Activated naive CD8-positive, alpha-beta T cell treated with anti-CD3 and anti-CD28 coated beads, Interleukin-2, amount 10 ng/mL, durations not matched to agents 7 days and 5 days (primary cell): ENCODE data around the gene CCNDBP1. TPM values are rescaled to one million over a fixed set of nuclear protein-coding genes. Genes with fewer than 3 reads are reported as not detected.

Experiments used
- ATAC-seq: fragments of 150-1000 bp; cut with Tn5 transposase; one replicate; pipeline ENCODE4 v1.10.0; 2021; ENCODE audit warnings: low read depth, moderate library complexity
- POLR2A ChIA-PET: fragments of 350-600 bp; sonication (Branson Sonifier 250); formaldehyde crosslinking; loops from one replicate; lab custom pipeline; 2021; ENCODE audit warnings: antibody characterized with exemption; lab: Charles Lee
- DNase-seq: peaks from one replicate; pipeline ENCODE4 v3.0.0; 2021
- H3K27ac Mint-ChIP-seq: one replicate; pipeline ENCODE4 v1.8.0; 2022; ENCODE audit warnings: mild to moderate bottlenecking, mixed read lengths
- H3K27me3 Mint-ChIP-seq: one replicate; pipeline ENCODE4 v1.8.0; 2022; ENCODE audit warnings: mild to moderate bottlenecking, moderate library complexity, mixed read lengths
- H3K36me3 Mint-ChIP-seq: one replicate; pipeline ENCODE4 v1.8.0; 2021; ENCODE audit warnings: mild to moderate bottlenecking, mixed read lengths
- H3K4me1 Mint-ChIP-seq: one replicate; pipeline ENCODE4 v1.8.0; 2021; ENCODE audit warnings: mixed read lengths
- H3K4me3 Mint-ChIP-seq: one replicate; pipeline ENCODE4 v1.8.0; 2022; ENCODE audit warnings: mild to moderate bottlenecking, moderate library complexity, mixed read lengths
- H3K9me3 Mint-ChIP-seq: one replicate; pipeline ENCODE4 v1.8.0; 2021; ENCODE audit warnings: mixed read lengths
- total RNA-seq, 2 experiments: library from RNA; stranded (reverse); gene quantifications; one replicate each; pipeline ENCODE4 v1.2.3, GENCODE V29; 2021

Gene CCNDBP1
- total RNA-seq, 2 experiments from 2014 or later: 80.4 to 86.5 TPM

DNA sequence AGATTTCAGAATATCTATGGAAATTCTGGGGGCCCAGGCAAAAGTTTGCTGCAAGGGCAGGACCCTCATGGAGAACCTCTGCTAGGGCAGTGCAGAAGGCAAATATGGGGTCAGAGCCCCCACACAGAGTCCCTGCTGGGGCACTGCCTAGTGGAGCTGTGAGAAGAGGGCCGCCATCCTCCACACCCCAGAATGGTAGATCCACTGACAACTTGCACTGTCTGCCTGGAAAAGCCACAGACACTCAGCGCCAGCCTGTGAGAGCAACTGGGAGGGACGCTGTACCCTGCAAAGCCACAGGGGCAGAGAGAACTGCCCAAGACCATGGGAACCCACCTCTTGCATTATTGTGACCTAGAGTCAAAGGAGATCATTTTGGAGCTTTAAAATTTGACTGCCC lies 13.8 kb downstream of the CCNDBP1 start:
- Mint-ChIP-seq H3K4me3 (no peak overlapping the region), H3K27me3 (no peaks in the 10 kb centered on the region), H3K9me3 (peaks cover 3% of the 10 kb centered on the region), H3K27ac (no peak overlapping the region), H3K4me1 (peaks cover 13% of the 10 kb centered on the region), H3K36me3 (peaks cover 25% of the 10 kb centered on the region)
- ATAC-seq (no peak), DNase-seq (no peak)
- POLR2A ChIA-PET: no interaction called here

DNA sequence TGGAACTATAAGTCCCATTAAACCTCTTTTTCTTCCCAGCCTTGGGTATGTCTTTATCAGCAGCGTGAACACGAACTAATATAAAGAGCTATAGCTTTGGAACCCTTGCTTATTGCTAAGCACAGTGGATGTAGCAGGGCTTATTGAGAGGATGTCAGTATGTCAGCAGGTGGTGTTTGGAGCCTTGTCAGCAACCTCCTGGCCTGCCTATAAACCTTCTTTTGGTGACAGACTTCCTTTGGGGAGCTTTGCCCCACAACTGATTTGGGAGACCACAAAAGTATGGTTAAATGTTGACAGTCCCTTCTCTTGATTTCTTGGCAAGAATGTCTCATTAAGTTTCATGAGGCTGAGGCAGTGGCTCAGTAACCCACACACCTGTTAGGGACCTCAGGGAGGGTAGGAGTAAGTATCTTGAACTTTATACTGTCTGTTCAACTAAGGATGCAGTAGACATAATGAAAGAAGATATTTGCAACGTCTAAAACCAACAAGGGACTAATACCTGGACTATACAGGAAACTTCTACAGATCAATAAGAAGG lies 14.8 kb downstream of the CCNDBP1 start:
- Mint-ChIP-seq H3K4me1 (peaks cover 16% of the 10 kb centered on the region), H3K27me3 (no peaks in the 10 kb centered on the region), H3K9me3 (peaks cover 3% of the 10 kb centered on the region), H3K36me3 (peaks cover 23% of the 10 kb centered on the region), H3K4me3 (no peak overlapping the region), H3K27ac (no peak overlapping the region)
- POLR2A ChIA-PET: no interaction called here
- peak; percentile 53 for ATAC-seq
- no peak for DNase-seq

GRCh38 chr15:43204016-43204901 lies 19.1 kb downstream of the CCNDBP1 start:
- DNase-seq (peak; percentile 57), ATAC-seq (peak; percentile 47)
- Mint-ChIP-seq H3K4me3 (no peak overlapping the region), H3K4me1 (peaks cover 15% of the 10 kb centered on the region), H3K9me3 (no peaks in the 10 kb centered on the region), H3K27ac (no peak overlapping the region), H3K27me3 (peaks cover 4% of the 10 kb centered on the region), H3K36me3 (peaks cover 3% of the 10 kb centered on the region)
- POLR2A ChIA-PET: no interaction called here

GRCh38 chr15:43206054-43206453 lies 20.9 kb downstream of the CCNDBP1 start:
- Mint-ChIP-seq H3K36me3 (no peaks in the 10 kb centered on the region), H3K9me3 (no peaks in the 10 kb centered on the region), H3K27me3 (peaks cover 8% of the 10 kb centered on the region), H3K4me3 (no peak overlapping the region), H3K4me1 (peaks cover 4% of the 10 kb centered on the region), H3K27ac (no peak overlapping the region)
- DNase-seq (no peak), ATAC-seq (no peak)
- POLR2A ChIA-PET: no interaction called here

- ATAC-seq (no peak), DNase-seq (no peak)
- Mint-ChIP-seq H3K4me3 (no peak overlapping the region), H3K27me3 (peaks cover 8% of the 10 kb centered on the region), H3K36me3 (no peaks in the 10 kb centered on the region), H3K4me1 (peaks cover 4% of the 10 kb centered on the region), H3K9me3 (no peaks in the 10 kb centered on the region), H3K27ac (no peak overlapping the region)
- POLR2A ChIA-PET: no interaction called here
Observed at GRCh38 chr15:43207024-43207423, 21.8 kb downstream of the CCNDBP1 start.

DNA sequence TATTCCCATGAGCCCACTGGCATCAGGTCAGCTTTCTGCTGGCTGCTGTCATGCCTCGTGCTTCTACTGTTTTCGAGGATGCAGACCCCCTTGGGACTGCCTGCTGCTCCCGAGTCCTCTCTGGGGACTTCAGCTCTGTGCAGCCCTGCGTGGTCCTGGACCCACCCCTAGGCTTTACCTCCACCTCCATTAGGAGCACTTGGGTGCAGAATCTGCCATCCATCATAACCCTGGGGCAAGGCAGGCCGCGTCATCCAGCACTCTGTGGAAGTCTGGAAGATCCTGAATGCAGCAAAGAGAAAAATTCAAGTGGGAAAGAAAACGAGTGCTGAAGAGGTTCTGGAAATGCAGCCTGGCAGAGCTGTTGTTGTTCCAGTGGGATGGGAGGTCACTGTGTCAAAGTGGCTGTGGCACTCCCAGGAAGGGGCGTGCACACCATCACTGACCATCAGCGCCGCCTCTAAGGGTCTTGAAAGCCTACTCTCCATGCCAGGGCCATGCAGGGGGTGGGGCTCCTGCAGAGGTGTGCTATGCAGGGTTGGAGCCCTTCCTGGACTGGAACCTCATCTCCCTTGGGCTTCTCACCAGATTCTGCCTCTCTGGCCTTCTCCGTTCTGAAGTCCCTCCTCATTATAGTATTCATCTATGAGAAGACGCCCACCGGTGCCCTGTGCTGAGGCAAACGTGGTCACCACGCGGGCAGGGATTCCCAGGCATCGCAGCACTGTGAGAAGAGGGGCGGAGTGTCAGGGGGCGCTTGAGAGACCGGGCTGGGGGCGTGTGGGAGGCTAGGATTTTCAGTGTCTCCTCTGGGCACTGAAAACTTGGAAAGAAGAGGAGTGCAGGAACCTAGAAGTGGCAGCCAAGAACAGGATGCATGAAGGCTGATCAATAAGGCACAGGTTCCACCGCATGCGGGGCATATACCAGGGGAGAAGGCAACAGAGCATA lies 23.1 kb downstream of the CCNDBP1 start:
- H3K4me3 Mint-ChIP-seq: no peak overlapping the region
- H3K27ac Mint-ChIP-seq: no peak overlapping the region
- H3K27me3 Mint-ChIP-seq: peaks cover 14% of the 10 kb centered on the region
- H3K4me1 Mint-ChIP-seq: peaks cover 4% of the 10 kb centered on the region
- H3K36me3 Mint-ChIP-seq: no peaks in the 10 kb centered on the region
- DNase-seq: no peak
- no peak for ATAC-seq
- H3K9me3 Mint-ChIP-seq: no peaks in the 10 kb centered on the region
- POLR2A ChIA-PET: no interaction called here

DNA sequence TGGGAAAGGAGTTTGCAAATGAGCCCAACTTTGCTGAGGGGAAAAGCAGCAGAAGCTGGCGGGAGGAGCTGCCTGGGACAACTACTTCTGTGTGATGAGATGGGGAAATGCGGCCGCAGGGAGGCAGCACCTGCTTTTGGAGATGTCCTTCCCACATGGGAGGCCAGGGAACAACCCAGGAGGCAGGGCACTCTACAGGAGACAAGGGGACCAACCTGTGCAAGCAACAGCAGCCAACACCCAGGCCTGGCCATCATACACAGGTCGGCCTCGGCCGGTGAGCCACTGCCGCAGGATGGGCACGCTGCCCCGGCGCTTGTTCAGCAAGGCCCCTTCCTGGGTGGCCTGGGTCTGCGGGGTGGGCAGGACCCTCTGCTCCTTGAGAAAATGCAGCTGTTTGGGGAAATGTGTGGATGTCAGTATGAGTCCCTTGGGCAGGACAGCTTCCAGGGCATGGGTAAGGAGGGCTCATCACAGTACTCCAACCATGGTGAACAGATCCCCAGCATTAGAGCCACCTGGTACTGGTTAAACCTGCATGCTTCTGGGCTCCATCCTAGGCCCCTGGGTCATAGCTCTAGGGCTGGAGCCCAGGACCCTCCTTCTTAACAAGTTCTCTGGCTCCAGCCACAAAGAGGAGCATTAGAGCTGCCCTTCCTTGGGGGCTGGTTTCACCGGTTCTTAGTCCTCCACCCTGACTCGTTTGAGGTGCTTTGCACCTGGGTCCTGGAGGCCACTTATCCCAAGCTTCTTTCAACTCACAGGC lies 24.0 kb downstream of the CCNDBP1 start:
- DNase-seq (no peak), ATAC-seq (no peak)
- Mint-ChIP-seq H3K36me3 (no peaks in the 10 kb centered on the region), H3K4me1 (peaks cover 3% of the 10 kb centered on the region), H3K9me3 (no peaks in the 10 kb centered on the region), H3K27ac (no peak overlapping the region), H3K27me3 (peaks cover 14% of the 10 kb centered on the region), H3K4me3 (no peak overlapping the region)
- POLR2A ChIA-PET: no interaction called here

DNA sequence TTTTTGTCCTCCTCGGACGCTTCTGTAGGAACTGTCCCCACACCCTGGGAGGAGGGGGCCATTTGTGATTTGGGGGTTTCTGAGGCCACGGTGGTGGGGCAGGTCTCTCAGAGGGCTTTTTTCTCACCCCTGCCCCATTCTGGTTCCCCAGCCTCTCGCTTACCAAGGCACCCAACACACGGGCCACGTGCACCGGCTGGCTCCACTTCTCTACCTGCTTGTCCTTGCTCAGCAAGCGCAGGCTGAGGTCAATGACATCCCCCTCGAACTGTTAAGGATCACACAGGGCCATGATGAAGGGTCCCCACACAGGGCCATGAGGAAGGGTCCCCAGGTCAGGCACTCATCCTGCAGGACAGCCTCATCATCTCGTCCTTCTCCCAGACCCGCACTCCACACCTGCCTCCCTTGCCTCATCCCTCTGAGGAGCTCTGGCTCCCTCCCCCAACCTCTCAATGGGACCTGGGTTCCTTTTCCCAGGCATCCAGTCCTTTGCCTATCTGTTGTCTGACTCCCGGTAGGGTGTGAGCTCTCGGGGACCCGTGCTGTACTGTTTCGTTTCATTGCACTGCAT lies 25.1 kb downstream of the CCNDBP1 start:
- H3K9me3 Mint-ChIP-seq: no peaks in the 10 kb centered on the region
- no peak overlapping the region for H3K27ac Mint-ChIP-seq
- no peaks in the 10 kb centered on the region for H3K4me1 Mint-ChIP-seq
- no peak for ATAC-seq
- POLR2A ChIA-PET: no interaction called here
- H3K4me3 Mint-ChIP-seq: no peak overlapping the region
- H3K36me3 Mint-ChIP-seq: no peaks in the 10 kb centered on the region
- no peak for DNase-seq
- peaks cover 14% of the 10 kb centered on the region for H3K27me3 Mint-ChIP-seq

GRCh38 chr15:43210807-43211206 lies 25.6 kb downstream of the CCNDBP1 start:
- DNase-seq: no peak
- no peak overlapping the region for H3K4me3 Mint-ChIP-seq
- no peak overlapping the region for H3K27ac Mint-ChIP-seq
- H3K27me3 Mint-ChIP-seq: peaks cover 14% of the 10 kb centered on the region
- no peak for ATAC-seq
- POLR2A ChIA-PET: no interaction called here
- no peaks in the 10 kb centered on the region for H3K9me3 Mint-ChIP-seq
- no peaks in the 10 kb centered on the region for H3K4me1 Mint-ChIP-seq
- no peaks in the 10 kb centered on the region for H3K36me3 Mint-ChIP-seq

GRCh38 chr15:43211224-43211735 lies 26.1 kb downstream of the CCNDBP1 start:
- no peak overlapping the region for H3K4me3 Mint-ChIP-seq
- peaks cover 14% of the 10 kb centered on the region for H3K27me3 Mint-ChIP-seq
- DNase-seq: no peak
- POLR2A ChIA-PET: no interaction called here
- no peak overlapping the region for H3K27ac Mint-ChIP-seq
- H3K36me3 Mint-ChIP-seq: no peaks in the 10 kb centered on the region
- no peaks in the 10 kb centered on the region for H3K9me3 Mint-ChIP-seq
- no peaks in the 10 kb centered on the region for H3K4me1 Mint-ChIP-seq
- ATAC-seq: no peak

DNA sequence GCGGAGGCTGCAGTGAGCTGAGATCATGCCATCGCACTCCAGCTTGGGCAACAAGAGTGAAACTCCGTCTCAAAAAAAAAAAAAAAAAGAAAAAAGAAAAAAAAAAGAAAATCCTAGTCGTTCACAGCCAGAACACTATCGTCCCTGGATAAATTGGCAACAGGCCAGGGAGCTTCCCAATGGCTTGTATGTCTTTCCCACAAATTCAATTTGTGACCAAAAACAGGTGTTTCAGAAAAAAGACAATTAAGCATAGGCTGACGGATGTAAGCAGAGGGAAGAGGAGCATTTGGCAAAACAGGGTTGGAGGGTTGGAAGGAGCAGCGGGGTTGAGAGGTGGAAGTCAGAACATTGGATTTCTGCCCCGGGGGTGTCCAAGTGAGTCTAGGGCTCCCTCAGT lies 27.1 kb downstream of the CCNDBP1 start:
- ATAC-seq (no peak), DNase-seq (no peak)
- Mint-ChIP-seq H3K9me3 (no peaks in the 10 kb centered on the region), H3K27ac (no peak overlapping the region), H3K4me1 (no peaks in the 10 kb centered on the region), H3K27me3 (peaks cover 14% of the 10 kb centered on the region), H3K36me3 (no peaks in the 10 kb centered on the region), H3K4me3 (no peak overlapping the region)
- POLR2A ChIA-PET: no interaction called here

- ATAC-seq (no peak), DNase-seq (no peak)
- POLR2A ChIA-PET: no interaction called here
- Mint-ChIP-seq H3K36me3 (no peaks in the 10 kb centered on the region), H3K4me1 (no peaks in the 10 kb centered on the region), H3K27ac (no peak overlapping the region), H3K4me3 (no peak overlapping the region), H3K9me3 (no peaks in the 10 kb centered on the region), H3K27me3 (peaks cover 17% of the 10 kb centered on the region)
Observed at GRCh38 chr15:43212951-43213350, 27.7 kb downstream of the CCNDBP1 start.
